ENCODE data around the gene PRR20G.

PRR20G gene

DNA sequence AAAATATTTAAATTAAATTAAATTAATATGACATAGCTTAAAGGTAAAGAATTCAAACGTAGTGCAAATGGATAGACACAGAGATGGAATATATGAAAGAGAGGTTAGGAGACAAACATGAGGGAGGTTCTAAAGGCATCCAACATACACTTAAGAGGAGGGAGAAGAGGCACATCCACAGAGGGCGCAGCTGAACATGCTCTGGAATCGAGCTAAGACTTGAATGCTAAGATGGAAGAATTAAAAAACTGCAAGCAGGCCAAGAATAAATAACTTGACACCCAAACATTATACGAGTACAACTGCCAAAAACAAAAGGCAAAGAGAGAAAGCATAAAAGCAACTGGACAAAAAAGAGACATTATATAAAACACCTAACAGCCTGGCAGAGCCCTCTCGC, 9.1 kb upstream of the PRR20G start:
- TF ChIP-seq TAF1 (IDR thresholded peaks at IDR 0.05; ENCODE audit: borderline replicate concordance, insufficient read depth, low read length) (no peak), SIN3A (IDR thresholded peaks at IDR 0.05; ENCODE audit: borderline replicate concordance, insufficient read depth, low read length) (no peak), FOXP2 (optimal IDR thresholded peaks at IDR 0.05; ENCODE audit: borderline replicate concordance, extremely low read depth, extremely low read length, insufficient read depth) (no peak), POLR2AphosphoS5 (IDR thresholded peaks at IDR 0.05; ENCODE audit: low read depth, low read length) (no peak)
- TF ChIP-seq, protein P1, sequence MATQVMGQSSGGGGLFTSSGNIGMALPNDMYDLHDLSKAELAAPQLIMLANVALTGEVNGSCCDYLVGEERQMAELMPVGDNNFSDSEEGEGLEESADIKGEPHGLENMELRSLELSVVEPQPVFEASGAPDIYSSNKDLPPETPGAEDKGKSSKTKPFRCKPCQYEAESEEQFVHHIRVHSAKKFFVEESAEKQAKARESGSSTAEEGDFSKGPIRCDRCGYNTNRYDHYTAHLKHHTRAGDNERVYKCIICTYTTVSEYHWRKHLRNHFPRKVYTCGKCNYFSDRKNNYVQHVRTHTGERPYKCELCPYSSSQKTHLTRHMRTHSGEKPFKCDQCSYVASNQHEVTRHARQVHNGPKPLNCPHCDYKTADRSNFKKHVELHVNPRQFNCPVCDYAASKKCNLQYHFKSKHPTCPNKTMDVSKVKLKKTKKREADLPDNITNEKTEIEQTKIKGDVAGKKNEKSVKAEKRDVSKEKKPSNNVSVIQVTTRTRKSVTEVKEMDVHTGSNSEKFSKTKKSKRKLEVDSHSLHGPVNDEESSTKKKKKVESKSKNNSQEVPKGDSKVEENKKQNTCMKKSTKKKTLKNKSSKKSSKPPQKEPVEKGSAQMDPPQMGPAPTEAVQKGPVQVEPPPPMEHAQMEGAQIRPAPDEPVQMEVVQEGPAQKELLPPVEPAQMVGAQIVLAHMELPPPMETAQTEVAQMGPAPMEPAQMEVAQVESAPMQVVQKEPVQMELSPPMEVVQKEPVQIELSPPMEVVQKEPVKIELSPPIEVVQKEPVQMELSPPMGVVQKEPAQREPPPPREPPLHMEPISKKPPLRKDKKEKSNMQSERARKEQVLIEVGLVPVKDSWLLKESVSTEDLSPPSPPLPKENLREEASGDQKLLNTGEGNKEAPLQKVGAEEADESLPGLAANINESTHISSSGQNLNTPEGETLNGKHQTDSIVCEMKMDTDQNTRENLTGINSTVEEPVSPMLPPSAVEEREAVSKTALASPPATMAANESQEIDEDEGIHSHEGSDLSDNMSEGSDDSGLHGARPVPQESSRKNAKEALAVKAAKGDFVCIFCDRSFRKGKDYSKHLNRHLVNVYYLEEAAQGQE (IDR thresholded peaks at IDR 0.05; ENCODE audit: insufficient read depth in 1 of 2, low read depth in 2 of 2, low read length in 2 of 2) = no peak

DNA sequence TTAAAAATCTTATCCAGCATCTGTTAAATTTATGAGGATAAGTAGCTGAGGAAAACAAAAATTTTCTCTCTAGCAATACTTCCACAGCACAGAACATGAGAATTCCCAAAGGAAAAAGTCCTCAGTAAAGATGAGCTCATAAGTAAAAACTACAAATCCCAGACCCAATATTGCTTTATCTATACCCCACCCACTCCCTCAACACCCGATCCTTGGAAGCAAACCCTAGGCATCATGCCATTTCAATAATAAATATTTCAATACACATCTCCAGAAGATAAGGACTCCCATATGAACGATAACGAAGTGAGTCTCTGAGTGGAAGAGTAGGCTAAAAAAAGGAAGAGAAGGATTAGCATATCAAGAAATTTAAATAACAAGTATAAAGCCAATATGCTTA, 8.3 kb upstream of the PRR20G start:
- TF ChIP-seq, protein P1 (IDR thresholded peaks at IDR 0.05; ENCODE audit: insufficient read depth in 1 of 2, low read depth in 2 of 2, low read length in 2 of 2) = no peak
- TF ChIP-seq SIN3A (IDR thresholded peaks at IDR 0.05; ENCODE audit: borderline replicate concordance, insufficient read depth, low read length) (no peak), TAF1 (IDR thresholded peaks at IDR 0.05; ENCODE audit: borderline replicate concordance, insufficient read depth, low read length) (no peak), POLR2AphosphoS5 (IDR thresholded peaks at IDR 0.05; ENCODE audit: low read depth, low read length) (no peak), FOXP2 (optimal IDR thresholded peaks at IDR 0.05; ENCODE audit: borderline replicate concordance, extremely low read depth, extremely low read length, insufficient read depth) (no peak)

DNA sequence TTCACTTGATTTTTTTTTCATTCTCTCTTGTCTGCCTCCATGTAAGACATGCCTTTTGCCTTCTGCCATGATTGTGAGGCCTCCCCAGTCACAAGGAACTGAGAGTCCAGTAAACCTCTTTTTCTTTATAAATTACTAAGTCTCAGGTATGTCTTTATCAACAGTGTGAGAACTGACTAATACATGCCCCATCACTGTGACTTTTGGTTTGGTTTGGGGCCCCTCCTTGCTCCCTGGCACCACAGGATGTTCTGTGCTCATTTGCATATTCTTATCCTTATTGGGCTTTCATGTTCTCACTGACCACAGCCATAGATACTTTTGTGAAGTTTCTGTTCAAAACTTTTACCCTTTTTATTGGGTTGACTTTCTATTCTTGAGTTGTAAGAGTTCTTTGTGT, 3.8 kb upstream of the PRR20G start:
- no peak for TF ChIP-seq POLR2AphosphoS5 (IDR thresholded peaks at IDR 0.05; ENCODE audit: low read depth, low read length)
- TF ChIP-seq, protein P1 (IDR thresholded peaks at IDR 0.05; ENCODE audit: insufficient read depth in 1 of 2, low read depth in 2 of 2, low read length in 2 of 2) = no peak
- no peak for TF ChIP-seq TAF1 (IDR thresholded peaks at IDR 0.05; ENCODE audit: borderline replicate concordance, insufficient read depth, low read length)
- no peak for TF ChIP-seq FOXP2 (optimal IDR thresholded peaks at IDR 0.05; ENCODE audit: borderline replicate concordance, extremely low read depth, extremely low read length, insufficient read depth)
- TF ChIP-seq SIN3A (IDR thresholded peaks at IDR 0.05; ENCODE audit: borderline replicate concordance, insufficient read depth, low read length) = no peak

DNA sequence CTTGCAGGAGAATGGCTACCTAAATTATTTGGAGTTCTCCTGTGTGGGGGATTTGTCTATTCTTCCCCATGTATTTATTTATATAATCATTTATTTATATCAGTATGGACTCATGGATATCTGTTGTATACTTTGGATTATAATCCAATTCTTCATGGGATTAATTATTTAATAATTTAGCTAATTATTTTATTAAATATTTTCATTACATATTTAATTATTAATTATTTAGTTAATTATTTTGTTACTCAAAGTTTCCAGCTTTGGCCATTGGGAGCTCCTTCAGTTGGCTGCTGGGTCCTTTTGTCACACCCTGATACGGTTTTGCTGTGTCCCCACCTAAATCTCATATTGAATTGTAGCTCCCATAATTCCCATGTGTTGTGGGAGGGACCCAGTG, 3.3 kb upstream of the PRR20G start:
- TF ChIP-seq, protein P1 (IDR thresholded peaks at IDR 0.05; ENCODE audit: insufficient read depth in 1 of 2, low read depth in 2 of 2, low read length in 2 of 2) = no peak
- no peak for TF ChIP-seq TAF1 (IDR thresholded peaks at IDR 0.05; ENCODE audit: borderline replicate concordance, insufficient read depth, low read length)
- TF ChIP-seq SIN3A (IDR thresholded peaks at IDR 0.05; ENCODE audit: borderline replicate concordance, insufficient read depth, low read length) = no peak
- no peak for TF ChIP-seq POLR2AphosphoS5 (IDR thresholded peaks at IDR 0.05; ENCODE audit: low read depth, low read length)
- no peak for TF ChIP-seq FOXP2 (optimal IDR thresholded peaks at IDR 0.05; ENCODE audit: borderline replicate concordance, extremely low read depth, extremely low read length, insufficient read depth)
